PC-3 (cell line): ENCODE measurements around the gene C1QTNF4. TPM values are rescaled to one million over a fixed set of nuclear protein-coding genes. Genes with fewer than 3 reads are reported as not detected.
"Not testable (repeated sequence)": the region's sequence is repeated elsewhere in the genome, so short reads cannot be mapped to it uniquely, and the experiment has no call there.

Experiments used
- ATAC-seq: fragments of 200-7000 bp; cut with Tn5 transposase; 2 replicates; pipeline ENCODE4 v1.9.1; 2020; ENCODE audit warnings: mild to moderate bottlenecking, moderate library complexity
- BruUV-seq: library from RNA; stranded (reverse); fragments of 400-500 nt; replicated peaks from 2 replicates; lab custom pipeline; 2021; lab: Mats Ljungman, UMichigan
- CTCF ChIA-PET: fragments of 300-600 bp; sonication (Branson Sonifier 250); formaldehyde crosslinking; loops from one replicate; lab custom pipeline; 2022; ENCODE audit warnings: antibody characterized with exemption; lab: Charles Lee
- POLR2A ChIA-PET: fragments of 300-600 bp; sonication (Branson Sonifier 250); formaldehyde crosslinking; loops from one replicate; lab custom pipeline; 2022; ENCODE audit warnings: antibody characterized with exemption; ENCODE audit not compliant: unreplicated experiment; lab: Charles Lee
- DNase-seq: peaks from one replicate; pipeline ENCODE4 v3.0.0-alpha.2; 2015
- H2AFZ ChIP-seq: fragments of 300-600 bp; sonication (generic); 2 replicates; pipeline ENCODE4 v1.6.0; 2016; ENCODE audit warnings: antibody characterized with exemption, low read length
- H3F3A ChIP-seq: fragments of 300-600 bp; sonication (generic); one replicate; pipeline ENCODE4 v1.6.0; 2017; ENCODE audit warnings: antibody characterized with exemption, low read length, control low read depth, mild to moderate bottlenecking; ENCODE audit not compliant: unreplicated experiment
- H3K27ac ChIP-seq: fragments of 300-600 bp; sonication (generic); 2 replicates; pipeline ENCODE4 v1.5.1; 2016; ENCODE audit warnings: mild to moderate bottlenecking, low read length
- H3K27me3 ChIP-seq: fragments of 300-600 bp; sonication (generic); 2 replicates; pipeline ENCODE4 v1.6.1; 2016; ENCODE audit warnings: low read length, mixed read lengths
- H3K36me3 ChIP-seq: fragments of 300-600 bp; sonication (generic); 2 replicates; pipeline ENCODE4 v1.6.1; 2016; ENCODE audit warnings: low read depth, mixed run types, low read length, mixed read lengths
- H3K4me1 ChIP-seq: fragments of 300-600 bp; sonication (generic); 2 replicates; pipeline ENCODE4 v1.5.1; 2016; ENCODE audit warnings: low read length; ENCODE audit not compliant: insufficient read depth
- H3K4me2 ChIP-seq: fragments of 300-600 bp; sonication (generic); 2 replicates; pipeline ENCODE4 v1.6.0; 2016; ENCODE audit warnings: low read length
- H3K4me3 ChIP-seq: fragments of 300-600 bp; sonication (generic); 2 replicates; pipeline ENCODE4 v1.5.1; 2016; ENCODE audit warnings: mild to moderate bottlenecking, low read length, mixed read lengths
- H3K79me2 ChIP-seq: fragments of 300-600 bp; sonication (generic); 2 replicates; pipeline ENCODE4 v1.6.1; 2017; ENCODE audit warnings: low read length, mixed read lengths
- H3K9ac ChIP-seq: fragments of 300-600 bp; sonication (generic); 2 replicates; pipeline ENCODE4 v1.6.0; 2016; ENCODE audit warnings: mild to moderate bottlenecking, low read length
- H3K9me2 ChIP-seq: fragments of 300-600 bp; sonication (generic); replicated peaks from 2 replicates; pipeline ENCODE4 v1.6.1; 2016; ENCODE audit warnings: mixed run types, low read length, mixed read lengths
- H3K9me3 ChIP-seq: fragments of 300-600 bp; sonication (generic); 2 replicates; pipeline ENCODE4 v1.6.1; 2016; ENCODE audit warnings: low read length, mixed read lengths
- H4K20me1 ChIP-seq: fragments of 300-600 bp; sonication (generic); 2 replicates; pipeline ENCODE4 v1.6.1; 2016; ENCODE audit warnings: low read length, mixed read lengths
- CTCF ChIP-seq: fragments of 300-600 bp; sonication (generic); conservative IDR thresholded peaks from 2 replicates; pipeline ENCODE4 v1.5.1; 2017; ENCODE audit warnings: antibody characterized with exemption, low read depth, mild to moderate bottlenecking, low read length
- EZH2 ChIP-seq: fragments of 300-600 bp; sonication (generic); IDR thresholded peaks from one replicate; pipeline ENCODE4 v1.6.1; 2017; ENCODE audit warnings: antibody characterized with exemption, mild to moderate bottlenecking, low read length; ENCODE audit not compliant: unreplicated experiment
- EZH2phosphoT487 ChIP-seq: fragments of 300-600 bp; sonication (generic); IDR thresholded peaks from 2 replicates; pipeline ENCODE4 v1.6.1; 2018; ENCODE audit warnings: mild to moderate bottlenecking, antibody characterized with exemption, low read length, borderline replicate concordance
- intact Hi-C: fragments of 100-400 bp; cut with micrococcal nuclease; formaldehyde crosslinking; loops from 2 replicates; pipeline ENCODE4 v1.9.0; 2023
- total RNA-seq: library from RNA; depleted of rRNA; stranded (reverse); fragments of >200 nt; gene quantifications from 2 replicates; pipeline ENCODE4 v1.2.3, GENCODE V29; 2014

The C1QTNF4 gene
- total RNA-seq, 1 experiment from 2014 or later, result not detected

DNA sequence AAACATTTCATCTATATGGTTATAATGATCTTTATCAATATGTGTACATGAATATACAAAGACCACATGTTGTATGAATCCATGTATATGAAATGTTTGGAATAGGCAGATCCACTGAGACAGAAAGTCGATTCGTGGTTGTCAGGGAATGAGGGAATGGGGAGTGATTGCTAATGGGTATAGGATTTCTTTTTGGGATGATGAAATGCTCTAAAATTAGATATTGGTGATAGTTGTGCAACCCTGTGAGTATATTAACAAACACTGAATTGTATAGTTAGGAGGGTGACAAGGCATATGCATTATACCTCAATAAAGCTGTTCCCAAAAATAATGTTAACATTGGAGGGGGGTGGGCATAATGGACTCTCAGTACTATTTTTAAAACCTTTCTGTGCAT, 33.8 kb downstream of the C1QTNF4 start:
- Histone ChIP-seq H3K4me1 (peaks cover 5% of the 10 kb centered on the region), H3K9me2 (no peaks in the 10 kb centered on the region), H3K27ac (no peak overlapping the region), H2AFZ (no peak overlapping the region), H3K9me3 (no peaks in the 10 kb centered on the region), H3F3A (no peaks in the 10 kb centered on the region), H3K4me3 (no peak overlapping the region), H4K20me1 (no peaks in the 10 kb centered on the region), H3K27me3 (no peaks in the 10 kb centered on the region), H3K4me2 (no peak overlapping the region), H3K9ac (no peak overlapping the region), H3K79me2 (peaks cover 6% of the 10 kb centered on the region; the same call in 1 of the 2 replicates), H3K36me3 (no peaks in the 10 kb centered on the region)
- ATAC-seq, result no peak
- no peak for DNase-seq
- POLR2A ChIA-PET, result no interaction called here
- TF ChIP-seq EZH2, result no peak
- TF ChIP-seq EZH2phosphoT487, result no peak
- TF ChIP-seq CTCF, result no peak
- intact Hi-C loops, result no loop called here
- no TSS peak for BruUV-seq
- CTCF ChIA-PET, result no interaction called here

DNA sequence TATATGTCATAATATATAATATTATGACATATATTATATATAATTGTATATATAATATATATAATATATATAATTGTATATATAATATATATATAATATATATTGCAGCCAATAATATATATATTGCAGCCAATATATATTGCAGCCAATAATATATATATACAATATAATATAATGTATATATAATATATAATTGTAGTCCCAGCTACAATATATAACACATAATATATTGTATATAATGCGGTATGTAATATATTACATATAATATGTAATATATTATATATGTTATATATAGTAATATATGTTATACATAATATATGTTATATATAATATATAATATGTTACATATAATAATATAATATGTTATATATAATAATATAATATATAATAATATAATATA, 35.5 kb downstream of the C1QTNF4 start:
- TF ChIP-seq EZH2 (no peak), EZH2phosphoT487 (no peak), CTCF (no peak)
- POLR2A ChIA-PET, result no interaction called here
- no peak for ATAC-seq
- H3K27me3 ChIP-seq, result no peaks in the 10 kb centered on the region
- H4K20me1 ChIP-seq, result no peaks in the 10 kb centered on the region
- H3K9ac ChIP-seq, result no peak overlapping the region
- H3K4me1 ChIP-seq, result no peaks in the 10 kb centered on the region
- H3K9me2 ChIP-seq, result no peaks in the 10 kb centered on the region
- BruUV-seq, result no TSS peak
- H3K36me3 ChIP-seq, result no peaks in the 10 kb centered on the region
- no peak overlapping the region for H3K4me3 ChIP-seq
- no peak overlapping the region for H3K27ac ChIP-seq
- no peak overlapping the region for H3K4me2 ChIP-seq
- intact Hi-C loops, result no loop called here
- CTCF ChIA-PET, result no interaction called here
- H2AFZ ChIP-seq, result no peak overlapping the region
- H3F3A ChIP-seq, result no peaks in the 10 kb centered on the region
- no peaks in the 10 kb centered on the region for H3K9me3 ChIP-seq
- H3K79me2 ChIP-seq, result no peaks in the 10 kb centered on the region
- DNase-seq, result no peak

- H3K4me1 ChIP-seq, CTCF ChIA-PET, H3K27me3 ChIP-seq, H3K9me3 ChIP-seq, DNase-seq, ATAC-seq, H3K27ac ChIP-seq, H3F3A ChIP-seq, H2AFZ ChIP-seq, H4K20me1 ChIP-seq, H3K9me2 ChIP-seq, H3K4me2 ChIP-seq, H3K9ac ChIP-seq, H3K4me3 ChIP-seq, H3K36me3 ChIP-seq, BruUV-seq, POLR2A ChIA-PET, intact Hi-C loops, H3K79me2 ChIP-seq: not testable (repeated sequence)
Measured at GRCh38 chr11:47557004-47557403, 37.2 kb downstream of the C1QTNF4 start.
